ENCODE results near the gene CACNB1. TPM values are rescaled to one million over a fixed set of nuclear protein-coding genes. Genes with fewer than 3 reads are reported as not detected.

CACNB1 gene
- total RNA-seq, 2 experiments from 2014 or later, result 14.9 to 15.5 TPM

- H3K4me1 Mint-ChIP-seq (ENCODE audit: low read depth), result no peaks in the 10 kb centered on the region
- H3K9me3 Mint-ChIP-seq, result no peaks in the 10 kb centered on the region
- no peaks in the 10 kb centered on the region for H3K27me3 ChIP-seq (ENCODE audit: control insufficient read depth in 1 of 2, insufficient read depth in 2 of 2, low read length in 2 of 2)
- ChIA-PET POLR2A (no interaction called here), CTCF (interaction anchor here (1.1 kb wide), 1 partner anchor 13 kb away, joined by 3 read pairs; no protein-coding TSS in a partner anchor)
- H3K27me3 Mint-ChIP-seq, result no peaks in the 10 kb centered on the region
- no peak for TF ChIP-seq CTCF (IDR thresholded peaks at IDR 0.05)
- no peaks in the 10 kb centered on the region for H3K4me1 ChIP-seq (ENCODE audit: insufficient read depth, low read length)
- H3K27ac Mint-ChIP-seq, result no peak overlapping the region
- no peaks in the 10 kb centered on the region for H3K36me3 ChIP-seq (ENCODE audit: insufficient read depth, low read length)
- intact Hi-C loops (cut with DNase I, micrococcal nuclease), result no loop called here
- H3K4me3 Mint-ChIP-seq, result no peak overlapping the region
- DNase-seq (no peak), ATAC-seq (ENCODE audit: poor library complexity) (no peak)
- H3K36me3 Mint-ChIP-seq (ENCODE audit: low read depth), result peaks cover 35% of the 10 kb centered on the region
- no peaks in the 10 kb centered on the region for H3K9me3 ChIP-seq (ENCODE audit: control insufficient read depth in 1 of 2, insufficient read depth in 1 of 2, low read length in 2 of 2)
- no peak overlapping the region for H3K4me3 ChIP-seq (ENCODE audit: low read length)
- no peak overlapping the region for H3K27ac ChIP-seq (ENCODE audit: low read depth in 1 of 2, low read length in 2 of 2)
These were observed 62.6 kb downstream of the CACNB1 start for GRCh38 chr17:39134878-39135277.

GRCh38 chr17:39132192-39132610 is 65.3 kb downstream of the CACNB1 start:
- Histone ChIP-seq H3K4me3 (ENCODE audit: low read length) (no peak overlapping the region), H3K27me3 (ENCODE audit: control insufficient read depth in 1 of 2, insufficient read depth in 2 of 2, low read length in 2 of 2) (no peaks in the 10 kb centered on the region), H3K36me3 (ENCODE audit: insufficient read depth, low read length) (no peaks in the 10 kb centered on the region), H3K27ac (ENCODE audit: low read depth in 1 of 2, low read length in 2 of 2) (no peak overlapping the region), H3K9me3 (ENCODE audit: control insufficient read depth in 1 of 2, insufficient read depth in 1 of 2, low read length in 2 of 2) (no peaks in the 10 kb centered on the region), H3K4me1 (ENCODE audit: insufficient read depth, low read length) (no peaks in the 10 kb centered on the region)
- ATAC-seq (ENCODE audit: poor library complexity), result no peak
- intact Hi-C loops (cut with DNase I, micrococcal nuclease), result no loop called here
- H3K27me3 Mint-ChIP-seq, result no peaks in the 10 kb centered on the region
- no peak for DNase-seq
- no peak overlapping the region for H3K27ac Mint-ChIP-seq
- TF ChIP-seq CTCF (IDR thresholded peaks at IDR 0.05), result no peak
- POLR2A ChIA-PET, result no interaction called here
- H3K4me3 Mint-ChIP-seq, result no peak overlapping the region
- H3K9me3 Mint-ChIP-seq, result no peaks in the 10 kb centered on the region
- no peaks in the 10 kb centered on the region for H3K4me1 Mint-ChIP-seq (ENCODE audit: low read depth)
- CTCF ChIA-PET, result no interaction called here
- peaks cover 31% of the 10 kb centered on the region for H3K36me3 Mint-ChIP-seq (ENCODE audit: low read depth)

GRCh38 chr17:39131616-39132015 is 65.9 kb downstream of the CACNB1 start:
- POLR2A ChIA-PET, result no interaction called here
- ATAC-seq (ENCODE audit: poor library complexity), result no peak
- intact Hi-C loops (cut with DNase I, micrococcal nuclease), result no loop called here

More at GRCh38 chr17:39131616-39132015, 65.9 kb downstream of the CACNB1 start:
- H3K27me3 Mint-ChIP-seq, result no peaks in the 10 kb centered on the region
- Histone ChIP-seq H3K36me3 (ENCODE audit: insufficient read depth, low read length) (no peaks in the 10 kb centered on the region), H3K27ac (ENCODE audit: low read depth in 1 of 2, low read length in 2 of 2) (no peak overlapping the region), H3K4me3 (ENCODE audit: low read length) (no peak overlapping the region), H3K4me1 (ENCODE audit: insufficient read depth, low read length) (no peaks in the 10 kb centered on the region), H3K9me3 (ENCODE audit: control insufficient read depth in 1 of 2, insufficient read depth in 1 of 2, low read length in 2 of 2) (no peaks in the 10 kb centered on the region), H3K27me3 (ENCODE audit: control insufficient read depth in 1 of 2, insufficient read depth in 2 of 2, low read length in 2 of 2) (no peaks in the 10 kb centered on the region)
- H3K4me1 Mint-ChIP-seq (ENCODE audit: low read depth), result no peaks in the 10 kb centered on the region
- H3K36me3 Mint-ChIP-seq (ENCODE audit: low read depth), result peaks cover 30% of the 10 kb centered on the region
- DNase-seq, result no peak
- no peak overlapping the region for H3K4me3 Mint-ChIP-seq
- no peak overlapping the region for H3K27ac Mint-ChIP-seq
- H3K9me3 Mint-ChIP-seq, result no peaks in the 10 kb centered on the region
- CTCF ChIA-PET, result no interaction called here
- TF ChIP-seq CTCF (IDR thresholded peaks at IDR 0.05), result no peak

Measured in CD4-positive, alpha-beta T cell (primary cell).